GM12872 (cell line): ENCODE data around the gene ERRFI1.

Source experiments
- TF ChIP-seq, protein P1 (sequence below): IDR thresholded peaks from 3 replicates; pipeline ENCODE4 v1.5.1; 2011; ENCODE audit warnings: low read depth, mild to moderate bottlenecking, low read length, moderate library complexity; ENCODE audit not compliant: insufficient read depth

Gene ERRFI1

DNA sequence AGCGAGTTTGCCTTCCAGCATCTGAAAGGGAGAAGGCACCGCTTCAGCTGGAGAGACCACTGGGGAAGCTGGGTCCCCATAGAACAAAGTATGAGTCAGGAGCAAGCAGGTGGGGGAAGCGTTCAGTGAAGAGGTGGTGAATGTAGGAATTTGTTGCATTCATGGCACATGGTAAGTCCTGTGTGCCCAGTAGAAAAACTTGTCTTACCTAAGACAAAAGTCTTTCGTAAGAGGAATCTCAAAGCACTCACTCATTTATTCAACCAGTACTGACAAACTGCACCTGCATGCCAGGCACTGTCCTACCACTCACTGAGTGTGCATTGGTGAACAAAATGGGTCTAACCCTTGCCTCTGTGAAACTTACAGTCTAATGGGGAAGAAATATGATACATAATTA is 9.2 kb upstream of the ERRFI1 start:
- TF ChIP-seq, protein P1, sequence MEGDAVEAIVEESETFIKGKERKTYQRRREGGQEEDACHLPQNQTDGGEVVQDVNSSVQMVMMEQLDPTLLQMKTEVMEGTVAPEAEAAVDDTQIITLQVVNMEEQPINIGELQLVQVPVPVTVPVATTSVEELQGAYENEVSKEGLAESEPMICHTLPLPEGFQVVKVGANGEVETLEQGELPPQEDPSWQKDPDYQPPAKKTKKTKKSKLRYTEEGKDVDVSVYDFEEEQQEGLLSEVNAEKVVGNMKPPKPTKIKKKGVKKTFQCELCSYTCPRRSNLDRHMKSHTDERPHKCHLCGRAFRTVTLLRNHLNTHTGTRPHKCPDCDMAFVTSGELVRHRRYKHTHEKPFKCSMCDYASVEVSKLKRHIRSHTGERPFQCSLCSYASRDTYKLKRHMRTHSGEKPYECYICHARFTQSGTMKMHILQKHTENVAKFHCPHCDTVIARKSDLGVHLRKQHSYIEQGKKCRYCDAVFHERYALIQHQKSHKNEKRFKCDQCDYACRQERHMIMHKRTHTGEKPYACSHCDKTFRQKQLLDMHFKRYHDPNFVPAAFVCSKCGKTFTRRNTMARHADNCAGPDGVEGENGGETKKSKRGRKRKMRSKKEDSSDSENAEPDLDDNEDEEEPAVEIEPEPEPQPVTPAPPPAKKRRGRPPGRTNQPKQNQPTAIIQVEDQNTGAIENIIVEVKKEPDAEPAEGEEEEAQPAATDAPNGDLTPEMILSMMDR, result no peak

DNA sequence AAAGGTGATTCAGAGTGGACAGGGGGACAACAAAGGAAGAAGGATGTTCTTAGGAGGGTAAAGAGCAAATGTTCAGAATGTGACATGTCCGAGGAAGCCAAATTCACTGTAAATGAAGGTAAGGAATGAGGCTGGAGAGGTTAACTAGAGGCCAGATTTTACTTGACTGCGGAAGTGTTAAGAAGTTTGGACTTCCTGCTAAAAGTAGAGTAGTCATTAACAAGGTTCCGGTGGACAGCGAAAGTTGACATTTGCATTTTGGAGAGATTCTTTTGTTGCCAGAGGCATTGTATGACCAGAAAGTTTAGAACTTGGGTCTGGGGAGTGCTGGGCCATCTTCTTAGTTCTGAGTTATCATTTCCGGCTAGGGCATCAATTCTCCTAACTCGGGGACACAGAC is 7.2 kb upstream of the ERRFI1 start:
- TF ChIP-seq, protein P1, result no peak

DNA sequence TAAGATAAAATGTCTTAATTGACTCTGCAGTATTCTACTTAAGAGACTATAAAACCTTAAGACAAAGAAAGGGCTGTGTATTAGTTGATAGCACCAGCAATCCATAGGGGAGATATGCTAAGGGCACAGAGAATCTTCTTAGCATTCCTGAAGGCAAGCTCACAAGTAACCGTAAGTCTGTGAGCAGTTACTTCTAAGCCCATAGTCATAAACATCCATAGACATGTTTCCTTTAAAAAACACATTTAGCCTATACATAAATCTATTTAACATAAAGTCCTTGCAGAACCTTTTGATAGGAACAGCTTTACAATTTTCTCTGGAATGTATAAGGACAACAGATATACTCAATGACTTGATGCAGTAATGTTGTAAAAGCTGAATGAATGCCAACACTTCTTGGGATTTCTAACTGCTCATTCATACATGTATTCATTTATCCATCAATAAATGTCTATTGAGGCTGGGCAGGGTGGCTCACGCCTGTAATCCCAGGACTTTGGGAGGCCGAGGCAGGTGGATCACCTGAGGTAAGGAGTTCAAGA is 6.3 kb upstream of the ERRFI1 start:
- TF ChIP-seq, protein P1, result no peak

DNA sequence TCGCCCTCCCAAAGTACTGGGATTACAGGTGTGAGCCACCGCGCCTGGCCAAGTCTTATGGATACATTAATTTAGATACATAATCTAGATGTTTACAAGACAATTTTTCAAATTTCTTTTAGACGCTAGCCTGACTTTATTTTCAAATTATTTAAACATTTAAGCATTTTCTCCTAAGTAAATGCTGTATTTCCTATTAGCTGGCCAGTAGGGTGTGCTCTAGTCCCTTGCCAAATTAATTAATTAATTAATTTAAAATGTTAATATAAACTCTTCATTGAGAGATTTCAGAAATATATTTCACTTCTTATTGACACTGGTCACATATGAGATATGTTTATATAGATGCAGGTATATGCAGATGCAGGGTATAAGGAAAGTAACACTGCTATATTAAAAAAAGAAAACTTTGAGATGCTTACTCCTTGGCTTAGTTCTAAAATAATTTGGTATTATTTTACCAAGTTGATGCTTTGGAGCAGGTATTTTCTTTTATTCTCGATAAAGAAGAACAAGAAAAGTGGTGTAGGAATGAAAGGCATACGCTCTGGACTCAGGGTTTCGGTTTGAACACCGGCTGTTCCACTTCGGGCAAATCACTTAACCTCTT is 5.2 kb upstream of the ERRFI1 start:
- TF ChIP-seq, protein P1, result 0 out of 3 replicates have a peak, but pooled peaks have one; percentile 23

DNA sequence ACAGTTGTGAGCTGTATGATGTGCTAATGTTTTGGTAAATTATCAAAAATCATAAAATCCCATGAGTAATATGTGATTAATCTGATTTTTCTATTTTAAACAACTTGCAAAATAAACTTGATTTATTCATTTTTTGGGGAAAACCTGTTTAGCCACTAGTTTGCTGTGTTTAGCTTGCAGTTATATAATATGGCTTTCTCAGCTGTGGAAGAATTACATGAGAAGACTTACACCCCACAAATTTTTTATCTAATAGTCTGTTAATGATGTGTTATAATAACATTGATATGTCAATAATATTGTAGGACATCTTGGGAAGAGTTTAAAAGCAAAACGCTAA is 2.4 kb upstream of the ERRFI1 start:
- TF ChIP-seq, protein P1, result no peak

DNA sequence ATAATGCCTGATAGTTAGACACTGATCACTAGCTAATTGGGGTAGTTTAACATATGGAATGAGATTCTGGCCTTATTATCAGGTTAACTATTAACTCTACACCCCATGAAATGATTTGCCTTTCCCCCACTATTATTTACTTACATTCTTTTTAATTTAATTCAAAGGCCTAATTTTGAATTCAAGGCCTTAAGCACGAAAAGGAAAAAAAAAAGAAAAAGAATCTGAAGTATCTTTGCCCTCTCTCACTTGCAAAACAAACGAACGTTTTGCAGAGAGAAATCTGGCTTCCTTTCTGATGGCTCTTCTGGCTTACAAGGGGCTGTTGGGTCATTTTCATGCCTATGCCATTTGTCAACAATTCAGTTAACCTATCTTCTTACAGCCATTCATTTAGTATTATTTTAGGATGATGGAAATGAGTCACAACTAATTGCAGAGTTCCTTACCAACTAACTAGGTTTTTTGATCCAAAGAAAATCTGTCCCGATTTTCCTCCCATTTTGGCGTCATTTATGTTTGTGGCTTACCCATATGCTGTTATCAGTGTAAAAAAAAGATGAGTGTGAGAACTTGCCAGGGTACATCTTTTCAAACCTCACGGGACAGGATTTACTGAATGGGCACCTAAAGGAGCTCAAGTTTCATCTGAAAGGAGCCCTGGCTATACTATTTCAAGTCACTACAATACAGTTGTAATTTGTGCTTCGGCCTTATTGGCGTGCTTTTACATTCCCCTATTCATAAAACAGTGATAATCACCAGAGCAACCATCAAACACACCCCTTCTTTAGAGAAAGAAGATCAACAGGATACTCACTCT is 1.9 kb upstream of the ERRFI1 start:
- TF ChIP-seq, protein P1, result no peak

DNA sequence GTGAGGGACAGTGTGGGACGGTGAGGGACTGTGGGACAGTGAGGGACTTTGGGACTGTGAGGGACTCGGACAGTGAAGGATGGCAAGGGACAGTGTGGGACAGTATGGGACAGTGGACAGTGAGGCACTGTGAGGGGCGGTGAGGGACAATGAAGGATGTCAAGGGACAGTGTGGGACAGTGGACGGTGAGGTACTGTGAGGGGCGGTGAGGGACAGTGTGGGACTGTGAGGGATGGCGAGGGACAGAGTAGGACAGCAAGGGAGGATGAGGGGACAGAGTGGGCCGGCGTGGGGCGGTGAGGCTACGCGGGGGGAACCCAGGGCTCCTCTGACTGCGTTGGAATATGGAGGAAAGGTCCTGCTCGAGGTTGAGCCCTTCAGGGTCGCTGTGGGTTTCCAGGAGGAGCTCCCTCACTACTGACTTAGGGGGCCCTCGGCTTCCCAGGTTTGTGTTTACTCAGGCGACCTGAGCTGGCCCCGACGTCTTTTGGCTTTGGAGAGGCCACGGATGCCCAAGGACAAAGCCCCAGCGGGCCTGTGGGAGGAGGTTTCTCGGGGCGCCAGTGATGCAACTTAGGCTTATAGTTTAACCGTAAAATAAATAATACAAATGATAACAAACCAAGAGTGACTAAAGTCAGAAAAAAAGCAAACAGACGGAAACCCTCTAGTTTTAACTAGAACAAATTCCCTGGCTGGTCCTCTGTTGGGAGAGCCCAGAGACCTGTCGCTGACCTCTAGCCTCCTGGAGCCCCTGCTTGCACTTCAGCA is 1.1 kb upstream of the ERRFI1 start:
- TF ChIP-seq, protein P1, result no peak
